ENCODE data around the gene BCAT1.

The BCAT1 gene

GRCh38 chr12:24818351-24818750 lies 130.6 kb downstream of the BCAT1 start:
- Histone ChIP-seq H3K4me3 (ENCODE audit: low read depth, low read length, poor library complexity, severe bottlenecking) (no peak overlapping the region), H3K36me3 (ENCODE audit: insufficient read depth, low read length) (no peaks in the 10 kb centered on the region), H3F3A (ENCODE audit: insufficient read depth, low read length) (no peaks in the 10 kb centered on the region)

DNA sequence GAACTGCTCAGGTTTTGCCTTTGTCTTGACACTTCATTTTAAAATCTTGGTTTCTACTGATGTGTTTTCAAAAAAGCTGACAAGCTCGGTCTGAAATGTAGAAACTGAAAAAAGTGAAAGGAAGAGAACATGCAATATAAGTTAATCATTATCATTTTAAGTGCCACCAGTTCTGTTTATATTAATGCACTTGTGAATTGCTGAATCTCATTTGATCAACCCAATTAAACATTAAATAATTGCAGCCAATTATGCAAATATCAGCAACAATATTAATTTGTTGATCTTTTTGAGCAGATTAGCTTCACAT lies 133.8 kb downstream of the BCAT1 start:
- Histone ChIP-seq H4K20me1 (ENCODE audit: insufficient read depth, low read length) (no peaks in the 10 kb centered on the region), H3K27ac (ENCODE audit: low read depth, low read length, poor library complexity, severe bottlenecking) (no peak overlapping the region), H3F3A (ENCODE audit: insufficient read depth, low read length) (no peaks in the 10 kb centered on the region), H3K4me2 (ENCODE audit: low read length) (no peak overlapping the region), H3K9me3 (ENCODE audit: low read length) (no peaks in the 10 kb centered on the region), H3K27me3 (ENCODE audit: insufficient read depth, low read length) (no peaks in the 10 kb centered on the region), H3K79me2 (ENCODE audit: insufficient read depth, low read length) (no peaks in the 10 kb centered on the region), H3K9me2 (ENCODE audit: low read depth, low read length) (no peaks in the 10 kb centered on the region), H3K9ac (ENCODE audit: low read length) (no peak overlapping the region), H3K4me1 (ENCODE audit: insufficient read depth, low read length, severe bottlenecking) (peaks cover 6% of the 10 kb centered on the region), H2AFZ (ENCODE audit: low read length) (no peak overlapping the region), H3K36me3 (ENCODE audit: insufficient read depth, low read length) (no peaks in the 10 kb centered on the region), H3K4me3 (ENCODE audit: low read depth, low read length, poor library complexity, severe bottlenecking) (no peak overlapping the region)
- TF ChIP-seq, protein P1, sequence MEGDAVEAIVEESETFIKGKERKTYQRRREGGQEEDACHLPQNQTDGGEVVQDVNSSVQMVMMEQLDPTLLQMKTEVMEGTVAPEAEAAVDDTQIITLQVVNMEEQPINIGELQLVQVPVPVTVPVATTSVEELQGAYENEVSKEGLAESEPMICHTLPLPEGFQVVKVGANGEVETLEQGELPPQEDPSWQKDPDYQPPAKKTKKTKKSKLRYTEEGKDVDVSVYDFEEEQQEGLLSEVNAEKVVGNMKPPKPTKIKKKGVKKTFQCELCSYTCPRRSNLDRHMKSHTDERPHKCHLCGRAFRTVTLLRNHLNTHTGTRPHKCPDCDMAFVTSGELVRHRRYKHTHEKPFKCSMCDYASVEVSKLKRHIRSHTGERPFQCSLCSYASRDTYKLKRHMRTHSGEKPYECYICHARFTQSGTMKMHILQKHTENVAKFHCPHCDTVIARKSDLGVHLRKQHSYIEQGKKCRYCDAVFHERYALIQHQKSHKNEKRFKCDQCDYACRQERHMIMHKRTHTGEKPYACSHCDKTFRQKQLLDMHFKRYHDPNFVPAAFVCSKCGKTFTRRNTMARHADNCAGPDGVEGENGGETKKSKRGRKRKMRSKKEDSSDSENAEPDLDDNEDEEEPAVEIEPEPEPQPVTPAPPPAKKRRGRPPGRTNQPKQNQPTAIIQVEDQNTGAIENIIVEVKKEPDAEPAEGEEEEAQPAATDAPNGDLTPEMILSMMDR (IDR thresholded peaks at IDR 0.05; ENCODE audit: low read length) = no peak
- no peak for TF ChIP-seq EZH2 (IDR thresholded peaks at IDR 0.05; ENCODE audit: borderline replicate concordance, low read length)

More at GRCh38 chr12:24818351-24818750, 130.6 kb downstream of the BCAT1 start:
- H3K4me1 ChIP-seq (ENCODE audit: insufficient read depth, low read length, severe bottlenecking) = peaks cover 6% of the 10 kb centered on the region
- no peaks in the 10 kb centered on the region for H3K27me3 ChIP-seq (ENCODE audit: insufficient read depth, low read length)
- no peak overlapping the region for H2AFZ ChIP-seq (ENCODE audit: low read length)
- H3K79me2 ChIP-seq (ENCODE audit: insufficient read depth, low read length) = no peaks in the 10 kb centered on the region
- no peaks in the 10 kb centered on the region for H4K20me1 ChIP-seq (ENCODE audit: insufficient read depth, low read length)
- no peak overlapping the region for H3K27ac ChIP-seq (ENCODE audit: low read depth, low read length, poor library complexity, severe bottlenecking)
- H3K9ac ChIP-seq (ENCODE audit: low read length) = no peak overlapping the region
- no peaks in the 10 kb centered on the region for H3K9me3 ChIP-seq (ENCODE audit: low read length)
- no peaks in the 10 kb centered on the region for H3K9me2 ChIP-seq (ENCODE audit: low read depth, low read length)
- TF ChIP-seq, protein P1 (IDR thresholded peaks at IDR 0.05; ENCODE audit: low read length) = no peak
- TF ChIP-seq EZH2 (IDR thresholded peaks at IDR 0.05; ENCODE audit: borderline replicate concordance, low read length) = no peak
- no peak overlapping the region for H3K4me2 ChIP-seq (ENCODE audit: low read length)

DNA sequence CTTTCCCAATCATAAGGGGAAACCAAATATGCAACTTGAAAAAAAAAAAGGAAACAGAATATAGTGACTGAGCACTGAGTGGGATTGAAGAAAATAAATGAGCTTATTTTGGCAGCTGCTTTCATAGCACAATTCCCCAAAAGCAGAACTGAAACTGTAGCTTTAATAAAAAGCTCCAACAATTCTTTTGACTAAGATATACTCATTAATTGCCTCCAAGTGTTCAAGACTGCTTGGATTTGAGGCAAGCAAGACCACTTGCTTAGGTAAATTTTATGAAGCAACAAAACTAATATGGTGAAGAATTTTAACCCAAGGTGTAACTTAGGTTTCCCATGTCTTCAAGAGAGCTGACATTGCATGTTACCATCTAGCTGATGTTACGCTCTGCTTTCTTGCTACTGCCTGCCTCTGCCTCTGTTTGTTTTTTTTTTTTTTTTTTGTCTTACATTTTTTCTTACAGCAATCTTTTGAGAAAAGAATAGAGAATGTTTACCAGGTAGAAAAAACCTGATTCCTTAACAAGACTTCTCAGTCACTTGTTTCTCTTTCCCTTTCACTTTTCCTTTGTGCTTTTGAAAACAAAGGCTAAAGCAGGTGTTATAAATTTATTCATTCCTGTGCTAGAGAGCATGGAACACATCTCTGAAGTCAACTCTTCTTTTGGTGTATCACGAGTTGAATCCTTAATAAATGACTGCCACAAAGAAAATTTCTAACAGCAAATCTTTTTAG lies 134.4 kb downstream of the BCAT1 start:
- Histone ChIP-seq H3K27ac (ENCODE audit: low read depth, low read length, poor library complexity, severe bottlenecking) (no peak overlapping the region), H3K9ac (ENCODE audit: low read length) (no peak overlapping the region), H3K36me3 (ENCODE audit: insufficient read depth, low read length) (no peaks in the 10 kb centered on the region), H3K79me2 (ENCODE audit: insufficient read depth, low read length) (no peaks in the 10 kb centered on the region), H4K20me1 (ENCODE audit: insufficient read depth, low read length) (no peaks in the 10 kb centered on the region), H3K27me3 (ENCODE audit: insufficient read depth, low read length) (no peaks in the 10 kb centered on the region), H3K9me3 (ENCODE audit: low read length) (no peaks in the 10 kb centered on the region), H3K9me2 (ENCODE audit: low read depth, low read length) (no peaks in the 10 kb centered on the region), H3K4me1 (ENCODE audit: insufficient read depth, low read length, severe bottlenecking) (peaks cover 6% of the 10 kb centered on the region), H2AFZ (ENCODE audit: low read length) (no peak overlapping the region), H3F3A (ENCODE audit: insufficient read depth, low read length) (no peaks in the 10 kb centered on the region), H3K4me3 (ENCODE audit: low read depth, low read length, poor library complexity, severe bottlenecking) (no peak overlapping the region), H3K4me2 (ENCODE audit: low read length) (no peak overlapping the region)
- no peak for TF ChIP-seq EZH2 (IDR thresholded peaks at IDR 0.05; ENCODE audit: borderline replicate concordance, low read length)
- TF ChIP-seq, protein P1 (IDR thresholded peaks at IDR 0.05; ENCODE audit: low read length) = no peak

All from OCI-LY1 (cell line).